Testis (tissue), 2 donors: ENCODE measurements around the gene SMAGP.

Source experiments
- POLR2A ChIP-seq: fragments of 450-650 bp; IDR thresholded peaks from one replicate; pipeline ENCODE4 v1.6.1; 2017; ENCODE audit warnings: antibody characterized with exemption, mild to moderate bottlenecking, moderate library complexity
- TF ChIP-seq, protein P1 (sequence below), 3 experiments: fragments of 450-650 bp in 2 of 3; fragments of 200-600 bp in 1 of 3; sonication (generic) in 1 of 3; IDR thresholded peaks; one replicate each; pipeline ENCODE4 v1.5.1; 2016 to 2019; ENCODE audit warnings: antibody characterized with exemption in 3 of 3, mild to moderate bottlenecking in 2 of 3, moderate library complexity in 1 of 3

DNA sequence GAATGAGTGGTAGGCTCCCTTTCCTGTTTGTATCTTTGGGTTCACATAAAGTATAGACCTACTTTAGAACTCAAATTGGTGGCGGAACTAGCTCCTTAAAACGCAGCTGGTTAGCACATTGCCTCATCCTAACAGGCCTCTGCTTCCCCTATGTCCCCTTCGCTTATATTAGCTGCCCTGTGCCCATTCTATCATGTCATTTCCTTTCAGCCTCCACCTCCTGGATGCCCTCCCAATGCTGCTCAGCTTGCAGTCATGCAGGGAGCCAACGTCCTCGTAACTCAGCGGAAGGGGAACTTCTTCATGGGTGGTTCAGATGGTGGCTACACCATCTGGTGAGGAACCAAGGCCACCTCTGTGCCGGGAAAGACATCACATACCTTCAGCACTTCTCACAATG, 28.1 kb downstream of the SMAGP start:
- TF ChIP-seq, protein P1, sequence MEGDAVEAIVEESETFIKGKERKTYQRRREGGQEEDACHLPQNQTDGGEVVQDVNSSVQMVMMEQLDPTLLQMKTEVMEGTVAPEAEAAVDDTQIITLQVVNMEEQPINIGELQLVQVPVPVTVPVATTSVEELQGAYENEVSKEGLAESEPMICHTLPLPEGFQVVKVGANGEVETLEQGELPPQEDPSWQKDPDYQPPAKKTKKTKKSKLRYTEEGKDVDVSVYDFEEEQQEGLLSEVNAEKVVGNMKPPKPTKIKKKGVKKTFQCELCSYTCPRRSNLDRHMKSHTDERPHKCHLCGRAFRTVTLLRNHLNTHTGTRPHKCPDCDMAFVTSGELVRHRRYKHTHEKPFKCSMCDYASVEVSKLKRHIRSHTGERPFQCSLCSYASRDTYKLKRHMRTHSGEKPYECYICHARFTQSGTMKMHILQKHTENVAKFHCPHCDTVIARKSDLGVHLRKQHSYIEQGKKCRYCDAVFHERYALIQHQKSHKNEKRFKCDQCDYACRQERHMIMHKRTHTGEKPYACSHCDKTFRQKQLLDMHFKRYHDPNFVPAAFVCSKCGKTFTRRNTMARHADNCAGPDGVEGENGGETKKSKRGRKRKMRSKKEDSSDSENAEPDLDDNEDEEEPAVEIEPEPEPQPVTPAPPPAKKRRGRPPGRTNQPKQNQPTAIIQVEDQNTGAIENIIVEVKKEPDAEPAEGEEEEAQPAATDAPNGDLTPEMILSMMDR (IDR thresholded peaks at IDR 0.05) = no peak
- no peak for TF ChIP-seq POLR2A
